ENCODE measurements around the gene MAMDC2.
"Not testable (repeated sequence)": the region's sequence is repeated elsewhere in the genome, so short reads cannot be mapped to it uniquely, and the experiment has no call there.

MAMDC2 gene

DNA sequence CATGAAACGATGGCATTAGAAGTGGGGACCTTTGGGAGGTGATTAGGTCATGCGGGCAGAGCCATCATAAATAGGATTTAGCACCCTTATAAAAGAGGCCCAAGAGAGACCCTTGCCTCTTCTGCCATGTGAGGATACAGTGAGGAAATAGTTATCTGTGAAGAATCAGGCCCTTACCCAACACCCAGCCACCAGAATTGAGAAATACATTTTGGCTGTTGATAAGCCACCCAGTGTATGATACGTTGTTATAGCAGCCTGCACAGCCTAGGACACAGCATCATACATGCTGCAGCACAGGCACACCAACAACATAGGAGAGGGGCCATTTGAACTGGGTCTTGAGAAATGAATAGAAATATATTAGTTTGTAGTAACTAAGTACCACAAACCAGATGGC lies 8.0 kb upstream of the MAMDC2 start:
- no peak overlapping the region for H3K4me3 ChIP-seq (ENCODE audit: low read depth, low read length)
- no peak for DNase-seq (ENCODE audit: low read depth)
- TF ChIP-seq MYC (IDR thresholded peaks at IDR 0.05; ENCODE audit: low read depth, low read length) (no peak), POLR2A (IDR thresholded peaks at IDR 0.05; ENCODE audit: extremely low read depth, insufficient read length) (no peak), CTCF (IDR thresholded peaks at IDR 0.05; ENCODE audit: low read depth, low read length) (no peak)
- TF ChIP-seq, protein P1, sequence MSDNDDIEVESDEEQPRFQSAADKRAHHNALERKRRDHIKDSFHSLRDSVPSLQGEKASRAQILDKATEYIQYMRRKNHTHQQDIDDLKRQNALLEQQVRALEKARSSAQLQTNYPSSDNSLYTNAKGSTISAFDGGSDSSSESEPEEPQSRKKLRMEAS (IDR thresholded peaks at IDR 0.05; ENCODE audit: low read depth, low read length): no peak

DNA sequence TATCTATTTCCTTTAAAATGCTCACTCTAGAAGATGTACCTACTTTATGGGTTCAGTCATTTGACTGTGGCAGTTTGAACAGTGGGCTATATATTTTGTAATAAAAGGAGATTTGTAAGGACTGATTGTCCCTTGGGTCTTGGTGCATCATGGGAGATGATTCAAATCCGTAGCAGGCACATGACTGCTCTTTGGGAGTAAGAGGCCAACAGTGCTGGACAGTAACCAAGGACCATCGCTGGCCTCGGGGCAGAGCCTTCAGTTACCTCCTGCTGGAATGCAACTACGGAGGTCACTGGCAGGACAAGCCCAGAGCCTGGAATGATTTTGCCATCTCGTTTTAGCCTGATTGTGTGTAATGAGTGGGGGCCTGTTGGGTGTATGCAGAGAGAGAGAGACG lies 7.0 kb upstream of the MAMDC2 start:
- no peak overlapping the region for H3K4me3 ChIP-seq (ENCODE audit: low read depth, low read length)
- no peak for DNase-seq (ENCODE audit: low read depth)
- TF ChIP-seq POLR2A (IDR thresholded peaks at IDR 0.05; ENCODE audit: extremely low read depth, insufficient read length): no peak
- no peak for TF ChIP-seq CTCF (IDR thresholded peaks at IDR 0.05; ENCODE audit: low read depth, low read length)
- no peak for TF ChIP-seq MYC (IDR thresholded peaks at IDR 0.05; ENCODE audit: low read depth, low read length)
- TF ChIP-seq, protein P1 (IDR thresholded peaks at IDR 0.05; ENCODE audit: low read depth, low read length): no peak

- not testable (repeated sequence) for DNase-seq (ENCODE audit: low read depth); H3K4me3 ChIP-seq (ENCODE audit: low read depth, low read length)
Observed at GRCh38 chr9:70038171-70038621, 5.5 kb upstream of the MAMDC2 start.

DNA sequence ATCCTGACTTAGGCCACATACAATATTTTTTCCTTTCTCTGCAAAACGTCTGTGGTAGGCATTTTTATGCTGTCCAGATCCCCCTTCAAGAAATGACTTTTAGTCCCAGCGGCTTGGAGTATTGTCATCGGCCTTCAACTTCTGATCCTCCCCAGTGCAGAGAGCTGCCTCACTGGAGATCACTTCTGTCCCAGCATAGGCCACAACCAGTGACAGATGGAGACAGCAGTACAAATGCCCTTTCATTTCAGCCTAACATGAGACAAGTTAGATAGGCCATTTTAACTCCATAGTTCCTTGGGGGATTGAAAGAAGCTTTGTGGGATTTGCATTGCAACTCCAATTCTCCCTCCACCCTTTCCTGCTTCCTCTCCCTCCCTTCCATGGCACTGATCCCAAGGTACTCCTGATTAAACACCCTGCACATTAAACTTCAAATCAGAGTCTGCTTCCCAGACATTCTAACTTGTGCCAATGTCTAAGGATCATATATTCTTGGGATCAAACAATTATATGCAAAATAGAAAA lies 3.2 kb upstream of the MAMDC2 start:
- no peak overlapping the region for H3K4me3 ChIP-seq (ENCODE audit: low read depth, low read length)
- no peak for DNase-seq (ENCODE audit: low read depth)
- no peak for TF ChIP-seq CTCF (IDR thresholded peaks at IDR 0.05; ENCODE audit: low read depth, low read length)
- TF ChIP-seq MYC (IDR thresholded peaks at IDR 0.05; ENCODE audit: low read depth, low read length): no peak
- no peak for TF ChIP-seq POLR2A (IDR thresholded peaks at IDR 0.05; ENCODE audit: extremely low read depth, insufficient read length)
- TF ChIP-seq, protein P1 (IDR thresholded peaks at IDR 0.05; ENCODE audit: low read depth, low read length): no peak

GRCh38 chr9:70042461-70043215 lies 1.0 kb upstream of the MAMDC2 start:
- no peak overlapping the region for H3K4me3 ChIP-seq (ENCODE audit: low read depth, low read length)
- TF ChIP-seq MYC (IDR thresholded peaks at IDR 0.05; ENCODE audit: low read depth, low read length) (no peak), CTCF (IDR thresholded peaks at IDR 0.05; ENCODE audit: low read depth, low read length) (no peak), POLR2A (IDR thresholded peaks at IDR 0.05; ENCODE audit: extremely low read depth, insufficient read length) (no peak)
- TF ChIP-seq, protein P1 (IDR thresholded peaks at IDR 0.05; ENCODE audit: low read depth, low read length): no peak
- no peak for DNase-seq (ENCODE audit: low read depth)

DNA sequence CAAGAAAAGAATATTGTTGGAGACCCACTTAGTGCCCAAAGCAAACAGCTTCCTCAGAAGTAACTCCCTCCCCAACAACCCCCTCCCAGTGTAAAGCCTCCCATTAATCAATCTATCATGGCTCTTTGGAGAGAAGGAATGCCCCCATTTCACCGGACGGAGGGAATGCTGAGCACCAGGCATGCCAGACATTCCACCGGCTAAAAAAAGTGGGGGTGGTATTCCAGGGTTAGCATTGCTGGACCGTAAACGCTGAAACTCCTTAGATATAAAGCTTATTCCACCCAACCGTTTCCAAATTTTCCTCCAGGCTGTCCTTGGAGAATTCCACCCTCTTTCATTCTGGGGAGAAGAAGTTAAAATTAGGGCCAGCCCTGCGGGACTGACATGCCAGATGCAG lies 363 bp upstream of the MAMDC2 start:
- no peak overlapping the region for H3K4me3 ChIP-seq (ENCODE audit: low read depth, low read length)
- TF ChIP-seq POLR2A (IDR thresholded peaks at IDR 0.05; ENCODE audit: extremely low read depth, insufficient read length) (no peak), CTCF (IDR thresholded peaks at IDR 0.05; ENCODE audit: low read depth, low read length) (no peak), MYC (IDR thresholded peaks at IDR 0.05; ENCODE audit: low read depth, low read length) (no peak)
- TF ChIP-seq, protein P1 (IDR thresholded peaks at IDR 0.05; ENCODE audit: low read depth, low read length): no peak
- DNase-seq (ENCODE audit: low read depth): no peak

All from NB4 (cell line).